ENCODE measurements around the gene HYDIN.
"Not testable (repeated sequence)": the region's sequence is repeated elsewhere in the genome, so short reads cannot be mapped to it uniquely, and the experiment has no call there.

DNA sequence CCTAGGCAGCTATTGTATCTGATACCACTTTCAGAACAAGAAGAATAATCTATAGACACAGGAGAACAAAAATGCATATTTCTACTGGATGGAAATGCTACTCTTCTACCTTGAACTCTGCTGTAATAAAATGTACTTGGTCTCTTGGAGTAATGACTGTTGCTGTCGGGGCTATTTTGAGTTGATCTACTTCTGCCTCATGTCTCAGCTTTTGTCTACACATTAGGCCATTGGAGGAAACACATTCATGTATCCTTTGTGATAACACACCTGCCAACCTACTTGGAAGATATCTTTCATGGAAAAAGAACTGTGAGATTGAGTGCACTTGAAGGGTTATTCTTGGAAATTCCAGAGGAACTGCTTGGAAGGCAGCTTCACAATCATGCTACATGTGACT, 159.9 kb downstream of the HYDIN start:
- TF ChIP-seq ARNTL (CRISPR knock-in tag; IDR thresholded peaks at IDR 0.05; ENCODE audit: borderline replicate concordance, low read depth); ZNF565 (CRISPR knock-in tag; conservative IDR thresholded peaks at IDR 0.05; ENCODE audit: low read depth); ZFP3 (CRISPR knock-in tag; IDR thresholded peaks at IDR 0.05); TCF4 (CRISPR knock-in tag; IDR thresholded peaks at IDR 0.05; ENCODE audit: borderline replicate concordance): not testable (repeated sequence)

All from SK-N-SH treated with all-trans-retinoic acid at 6 μM for 48 hours (cell line).